Gastroesophageal sphincter (tissue), 3 donors: ENCODE results near the gene C6orf89.

ENCODE experiments used
- CTCF ChIP-seq, 4 experiments: fragments of 200-600 bp in 2 of 4; fragments of 450-650 bp in 2 of 4; sonication (generic) in 1 of 4; IDR thresholded peaks; one replicate each; pipeline ENCODE4 v1.5.1; 2017 to 2019; ENCODE audit warnings: antibody characterized with exemption in 4 of 4, mild to moderate bottlenecking in 2 of 4, moderate library complexity in 2 of 4
- EP300 ChIP-seq: sonication (generic); formaldehyde crosslinking; IDR thresholded peaks from one replicate; pipeline ENCODE4 v1.6.1; 2017; ENCODE audit warnings: antibody characterized with exemption, mild to moderate bottlenecking
- POLR2A ChIP-seq, 2 donors: fragments of 450-650 bp; IDR thresholded peaks; one replicate each; pipeline ENCODE4 v1.6.1; 2017; ENCODE audit warnings: antibody characterized with exemption in 2 of 2, mild to moderate bottlenecking in 2 of 2, moderate library complexity in 1 of 2
- POLR2AphosphoS5 ChIP-seq: sonication (generic); formaldehyde crosslinking; IDR thresholded peaks from one replicate; pipeline ENCODE4 v1.6.1; 2017; ENCODE audit warnings: antibody characterized with exemption

- TF ChIP-seq CTCF (IDR thresholded peaks at IDR 0.05) = no peak
- TF ChIP-seq POLR2AphosphoS5 = no peak
- no peak for TF ChIP-seq POLR2A (IDR thresholded peaks at IDR 0.05)
- no peak for TF ChIP-seq EP300
Observed at GRCh38 chr6:36936824-36937223, 51.1 kb downstream of the C6orf89 start.
